Panc1 (cell line): ENCODE results near the gene AHDC1.

Experiments used
- CTCF ChIP-seq: fragments of 450-650 bp; IDR thresholded peaks from 2 replicates; pipeline ENCODE4 v1.5.1; 2017; ENCODE audit warnings: mild to moderate bottlenecking
- POLR2AphosphoS5 ChIP-seq: IDR thresholded peaks from 2 replicates; pipeline ENCODE4 v1.6.1; 2012; ENCODE audit warnings: mild to moderate bottlenecking, low read depth, low read length, moderate library complexity
- TCF7L2 ChIP-seq: IDR thresholded peaks from 2 replicates; pipeline ENCODE4 v1.6.1; 2011; ENCODE audit warnings: mild to moderate bottlenecking, low read depth, low read length, inconsistent platforms

GRCh38 chr1:27592232-27592930 lies 11.6 kb downstream of the AHDC1 start:
- no peak for TF ChIP-seq CTCF
- no peak for TF ChIP-seq POLR2AphosphoS5
- TF ChIP-seq TCF7L2: no peak
